ENCODE measurements around the gene CNGA3. TPM values are rescaled to one million over a fixed set of nuclear protein-coding genes. Genes with fewer than 3 reads are reported as not detected.
A peak's percentile ranks its signal among the peaks of the same experiment; 100 is the strongest.

The CNGA3 gene
- total and polyA plus RNA-seq, 5 experiments from 2014 or later = not detected

GRCh38 chr2:98382086-98382485 is 35.8 kb downstream of the CNGA3 start:
- Mint-ChIP-seq H3K4me1 (peaks cover 0 to 3% (median 1%) of the 10 kb centered on the region in 4 donors), H3K9me3 (no peaks in the 10 kb centered on the region), H3K36me3 (no peaks in the 10 kb centered on the region), H3K4me3 (no peak overlapping the region), H3K27me3 (peaks cover 1 to 27% (median 9%) of the 10 kb centered on the region in 5 donors), H3K27ac (no peak overlapping the region)
- ATAC-seq (no peak), DNase-seq (no peak)
- POLR2A ChIA-PET = no interaction called here

- Mint-ChIP-seq H3K27me3 (peaks cover 1 to 24% (median 9%) of the 10 kb centered on the region in 5 donors), H3K36me3 (no peaks in the 10 kb centered on the region), H3K9me3 (no peaks in the 10 kb centered on the region), H3K4me1 (peaks cover 0 to 3% (median 1%) of the 10 kb centered on the region in 4 donors), H3K4me3 (no peak overlapping the region), H3K27ac (no peak overlapping the region)
- DNase-seq (no peak), ATAC-seq (no peak)
- POLR2A ChIA-PET = no interaction called here
Observed at GRCh38 chr2:98382739-98383138, 36.5 kb downstream of the CNGA3 start.

- peaks cover 1 to 24% (median 9%) of the 10 kb centered on the region in 5 donors for H3K27me3 Mint-ChIP-seq
- H3K4me3 Mint-ChIP-seq = no peak overlapping the region
- no peaks in the 10 kb centered on the region for H3K36me3 Mint-ChIP-seq
- H3K27ac Mint-ChIP-seq = no peak overlapping the region
- ATAC-seq (no peak), DNase-seq (no peak)
- POLR2A ChIA-PET = no interaction called here
- peaks cover 0 to 3% (median 1%) of the 10 kb centered on the region in 4 donors for H3K4me1 Mint-ChIP-seq
- no peaks in the 10 kb centered on the region for H3K9me3 Mint-ChIP-seq
Observed at GRCh38 chr2:98383166-98383565, 36.9 kb downstream of the CNGA3 start.

- ATAC-seq (peak; percentile 80 to 87), DNase-seq (peak; percentile 47 to 78 (median 58))
- Mint-ChIP-seq H3K27ac (no peak overlapping the region), H3K9me3 (no peaks in the 10 kb centered on the region), H3K36me3 (no peaks in the 10 kb centered on the region), H3K27me3 (peaks cover 1 to 24% (median 8%) of the 10 kb centered on the region in 5 donors), H3K4me1 (peaks cover 0 to 3% (median 1%) of the 10 kb centered on the region in 4 donors), H3K4me3 (no peak overlapping the region)
- POLR2A ChIA-PET = no interaction called here
Observed at GRCh38 chr2:98385050-98385699, 38.9 kb downstream of the CNGA3 start.

DNA sequence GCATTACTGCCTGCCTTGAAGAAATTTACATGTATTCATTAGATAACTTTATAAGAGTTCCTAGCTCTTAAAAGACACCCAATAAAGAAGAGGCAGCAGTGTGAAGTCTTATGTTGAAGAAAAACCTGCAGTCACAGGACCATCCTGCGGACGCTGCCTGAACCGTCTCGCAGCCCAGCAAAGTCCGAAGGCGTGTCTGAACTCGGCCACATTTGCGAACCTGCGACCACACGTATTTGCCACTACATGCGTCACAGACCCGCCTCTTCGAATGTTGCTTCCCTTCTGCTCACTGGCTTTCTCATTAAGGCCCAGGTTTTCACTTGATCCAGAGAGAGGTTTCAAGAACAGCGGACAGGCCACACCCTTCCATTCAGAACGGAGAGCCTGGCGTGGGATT is 41.2 kb downstream of the CNGA3 start:
- Mint-ChIP-seq H3K4me3 (no peak overlapping the region), H3K4me1 (peaks cover 0 to 3% (median 1%) of the 10 kb centered on the region in 4 donors), H3K27me3 (peaks cover 0 to 13% (median 6%) of the 10 kb centered on the region in 5 donors), H3K36me3 (no peaks in the 10 kb centered on the region), H3K27ac (no peak overlapping the region), H3K9me3 (no peaks in the 10 kb centered on the region)
- no peak for DNase-seq
- POLR2A ChIA-PET = no interaction called here
- ATAC-seq = no peak

DNA sequence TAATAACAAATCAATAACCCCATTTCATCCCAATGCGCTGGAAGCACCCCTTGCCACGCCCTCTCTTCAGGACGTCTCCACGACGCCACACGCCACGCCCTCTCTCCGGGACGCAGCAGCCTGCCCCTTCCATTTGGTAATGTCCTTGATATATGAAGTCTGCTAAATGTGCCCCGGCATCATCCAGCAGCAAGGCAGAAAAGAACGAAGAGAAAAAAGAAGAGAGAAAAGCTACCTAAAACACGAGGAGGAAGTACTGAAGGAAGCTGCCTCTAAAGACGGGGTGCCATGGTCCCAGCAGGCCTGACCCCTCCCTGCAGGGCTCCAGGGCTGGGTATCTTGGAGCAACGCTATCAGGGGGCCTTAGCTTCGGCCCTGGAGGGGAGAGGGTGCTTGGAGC is 41.8 kb downstream of the CNGA3 start:
- H3K4me3 Mint-ChIP-seq = no peak overlapping the region
- H3K9me3 Mint-ChIP-seq = no peaks in the 10 kb centered on the region
- DNase-seq (no peak), ATAC-seq (no peak)
- H3K36me3 Mint-ChIP-seq = no peaks in the 10 kb centered on the region
- POLR2A ChIA-PET = no interaction called here
- H3K27ac Mint-ChIP-seq = no peak overlapping the region
- peaks cover 0 to 3% (median 1%) of the 10 kb centered on the region in 4 donors for H3K4me1 Mint-ChIP-seq
- H3K27me3 Mint-ChIP-seq = peaks cover 0 to 13% (median 6%) of the 10 kb centered on the region in 5 donors

DNA sequence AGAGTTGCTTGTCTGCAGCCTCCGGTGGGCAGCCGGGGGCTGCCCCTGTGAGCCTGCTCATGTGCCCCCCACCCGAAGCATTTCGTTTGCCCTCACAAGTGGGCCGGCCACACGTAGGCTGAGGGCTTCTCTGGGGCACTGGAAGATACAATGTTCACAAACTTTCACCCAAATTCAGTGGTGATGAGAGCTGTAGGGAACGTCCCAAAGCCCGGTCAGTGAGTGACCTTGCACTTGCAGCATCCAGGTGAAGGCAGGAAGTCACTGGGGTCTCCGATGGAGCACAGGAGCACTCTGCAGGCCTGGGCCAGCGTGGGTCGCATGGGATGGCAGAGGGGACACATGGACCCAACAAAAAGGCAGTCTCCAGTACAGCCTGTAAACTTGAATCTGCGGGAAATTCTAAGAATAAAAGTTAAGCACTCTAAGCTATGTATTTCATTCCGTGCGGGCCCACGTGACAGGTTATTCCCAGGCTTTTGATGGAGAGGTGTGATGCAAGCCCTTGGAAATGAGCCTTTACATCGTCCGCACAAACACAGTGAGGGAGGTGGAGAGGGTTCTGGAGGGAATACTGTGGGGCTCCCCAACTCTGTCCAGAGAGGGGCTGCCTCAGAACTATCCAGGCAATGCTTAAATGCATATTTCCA is 42.5 kb downstream of the CNGA3 start:
- no peaks in the 10 kb centered on the region for H3K36me3 Mint-ChIP-seq
- no peak overlapping the region for H3K4me3 Mint-ChIP-seq
- peaks cover 0 to 3% (median 1%) of the 10 kb centered on the region in 4 donors for H3K4me1 Mint-ChIP-seq
- POLR2A ChIA-PET = no interaction called here
- no peak overlapping the region for H3K27ac Mint-ChIP-seq
- H3K27me3 Mint-ChIP-seq = peaks cover 0 to 13% (median 6%) of the 10 kb centered on the region in 5 donors
- ATAC-seq (no peak), DNase-seq (no peak)
- H3K9me3 Mint-ChIP-seq = no peaks in the 10 kb centered on the region

DNA sequence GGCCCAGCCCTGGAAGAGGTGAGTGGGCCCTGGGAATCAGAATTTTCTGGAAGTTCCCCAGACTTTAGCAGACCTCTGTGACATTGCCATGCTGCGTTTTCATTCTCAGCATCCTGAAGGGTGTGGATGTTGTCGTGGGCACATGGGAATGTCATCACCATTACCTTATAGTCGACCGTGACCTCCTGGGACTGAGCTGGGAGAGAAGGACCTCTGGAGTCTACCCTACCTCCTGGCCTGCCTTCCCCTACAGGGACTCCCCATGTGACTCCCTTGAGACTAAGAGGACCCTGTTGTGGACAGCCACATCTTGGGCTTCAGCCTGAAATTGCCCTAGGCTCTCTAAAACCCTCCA is 43.0 kb downstream of the CNGA3 start:
- peaks cover 0 to 13% (median 6%) of the 10 kb centered on the region in 5 donors for H3K27me3 Mint-ChIP-seq
- H3K27ac Mint-ChIP-seq = no peak overlapping the region
- H3K36me3 Mint-ChIP-seq = no peaks in the 10 kb centered on the region
- no peak for ATAC-seq
- POLR2A ChIA-PET = no interaction called here
- no peaks in the 10 kb centered on the region for H3K9me3 Mint-ChIP-seq
- no peak for DNase-seq
- H3K4me1 Mint-ChIP-seq = peaks cover 0 to 3% (median 1%) of the 10 kb centered on the region in 4 donors
- no peak overlapping the region for H3K4me3 Mint-ChIP-seq

- peaks cover under 1 to 14% (median 7%) of the 10 kb centered on the region in 5 donors for H3K27me3 Mint-ChIP-seq
- ATAC-seq (no peak), DNase-seq (no peak)
- no peaks in the 10 kb centered on the region for H3K36me3 Mint-ChIP-seq
- H3K4me1 Mint-ChIP-seq = no peaks in the 10 kb centered on the region
- POLR2A ChIA-PET = no interaction called here
- H3K27ac Mint-ChIP-seq = peak overlapping the region in 1 of 10 donors; percentile 41
- H3K4me3 Mint-ChIP-seq = no peak overlapping the region
- H3K9me3 Mint-ChIP-seq = no peaks in the 10 kb centered on the region
Observed at GRCh38 chr2:98390571-98391476, 44.6 kb downstream of the CNGA3 start.

- Mint-ChIP-seq H3K4me3 (no peak overlapping the region), H3K27me3 (peaks cover 8 to 23% (median 11%) of the 10 kb centered on the region in 5 donors), H3K27ac (no peak overlapping the region), H3K9me3 (no peaks in the 10 kb centered on the region), H3K36me3 (no peaks in the 10 kb centered on the region), H3K4me1 (no peaks in the 10 kb centered on the region)
- DNase-seq (no peak), ATAC-seq (no peak)
- POLR2A ChIA-PET = no interaction called here
Observed at GRCh38 chr2:98391581-98392270, 45.5 kb downstream of the CNGA3 start.

GRCh38 chr2:98393354-98393753 is 47.1 kb downstream of the CNGA3 start:
- DNase-seq = no peak
- Mint-ChIP-seq H3K27me3 (peaks cover 8 to 25% (median 17%) of the 10 kb centered on the region in 5 donors), H3K36me3 (no peaks in the 10 kb centered on the region), H3K9me3 (no peaks in the 10 kb centered on the region), H3K4me3 (no peak overlapping the region), H3K4me1 (no peaks in the 10 kb centered on the region), H3K27ac (peak overlapping the region in 1 of 10 donors; percentile 3)
- ATAC-seq = no peak
- POLR2A ChIA-PET = no interaction called here

DNA sequence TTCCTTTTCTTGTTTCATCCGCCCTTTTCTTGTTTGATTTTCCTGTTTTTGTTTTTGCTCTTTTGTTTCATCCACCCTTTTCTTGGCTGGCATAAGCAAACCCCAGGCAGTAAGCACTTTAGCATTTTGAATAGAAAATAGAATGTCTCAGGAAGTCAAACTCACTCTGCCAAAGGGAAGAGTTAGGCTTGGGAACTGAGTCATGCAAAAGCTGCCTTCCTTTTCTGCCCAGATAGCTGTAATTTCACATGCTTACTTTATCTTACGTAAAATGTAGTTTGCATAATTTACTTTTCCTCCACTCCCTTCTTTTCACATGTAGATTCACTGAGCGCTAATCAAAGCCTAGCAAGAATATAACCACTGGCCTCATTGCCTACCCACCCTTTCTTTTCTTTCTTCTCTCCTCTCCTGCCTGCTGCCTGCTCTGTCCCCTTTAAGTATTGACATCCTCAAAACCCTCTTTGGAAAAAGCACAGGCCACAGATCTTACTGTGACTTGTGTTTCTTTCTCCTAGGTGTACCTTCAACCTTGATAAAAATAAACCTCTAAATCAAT is 48.4 kb downstream of the CNGA3 start:
- no peak for ATAC-seq
- Mint-ChIP-seq H3K27ac (no peak overlapping the region), H3K4me1 (no peaks in the 10 kb centered on the region), H3K4me3 (no peak overlapping the region), H3K36me3 (no peaks in the 10 kb centered on the region), H3K27me3 (peaks cover 8 to 36% (median 23%) of the 10 kb centered on the region in 5 donors), H3K9me3 (no peaks in the 10 kb centered on the region)
- POLR2A ChIA-PET = no interaction called here
- no peak for DNase-seq
